ENCODE results near the gene AHI1. TPM values are rescaled to one million over a fixed set of nuclear protein-coding genes. Genes with fewer than 3 reads are reported as not detected.

The AHI1 gene
- total and polyA plus RNA-seq, 2 of the 13 experiments (the other 11 are each of a cell fraction or from before 2014, with no cell fraction given), result 7.2 to 18.6 TPM

- TF ChIP-seq THAP9 (CRISPR knock-in tag; IDR thresholded peaks at IDR 0.05; ENCODE audit: borderline replicate concordance) (no peak), CSRNP2 (CRISPR knock-in tag; conservative IDR thresholded peaks at IDR 0.05; ENCODE audit: low read depth) (no peak), ZNF709 (CRISPR knock-in tag; IDR thresholded peaks at IDR 0.05) (no peak), PLRG1 (conservative IDR thresholded peaks at IDR 0.05) (no peak), WIZ (CRISPR knock-in tag; IDR thresholded peaks at IDR 0.05) (no peak), HMGA1 (CRISPR knock-in tag; conservative IDR thresholded peaks at IDR 0.05) (no peak), HBP1 (CRISPR knock-in tag; IDR thresholded peaks at IDR 0.05; ENCODE audit: low read depth) (no peak), ZNF639 (CRISPR knock-in tag; conservative IDR thresholded peaks at IDR 0.05) (no peak), IRF2 (CRISPR knock-in tag; IDR thresholded peaks at IDR 0.05) (no peak; the same call in 1 of the 2 replicates), ZFP90 (CRISPR knock-in tag; IDR thresholded peaks at IDR 0.05; ENCODE audit: borderline replicate concordance) (no peak), XRCC5 (optimal IDR thresholded peaks at IDR 0.05; ENCODE audit: low read length) (no peak), BHLHE40 (IDR thresholded peaks at IDR 0.05; ENCODE audit: low read length) (no peak), ZNF281 (CRISPR knock-in tag; IDR thresholded peaks at IDR 0.05; ENCODE audit: borderline replicate concordance) (no peak), NR2F2 (IDR thresholded peaks at IDR 0.05; ENCODE audit: borderline replicate concordance, low read depth) (peak; percentile 52; the same call in 1 of the 2 replicates), ZBTB26 (CRISPR knock-in tag; IDR thresholded peaks at IDR 0.05; ENCODE audit: borderline replicate concordance) (no peak), FOXA1 (IDR thresholded peaks at IDR 0.05) (peak; percentile 49; the same call in 1 of the 2 replicates), FOXA1 (CRISPR knock-in tag; IDR thresholded peaks at IDR 0.05) (no peak), REXO4 (CRISPR knock-in tag; IDR thresholded peaks at IDR 0.05; ENCODE audit: borderline replicate concordance) (no peak), NAIF1 (CRISPR knock-in tag; IDR thresholded peaks at IDR 0.05; ENCODE audit: borderline replicate concordance) (no peak), XBP1 (CRISPR knock-in tag; IDR thresholded peaks at IDR 0.05) (no peak)
Observed at GRCh38 chr6:135426833-135427232, 70.7 kb downstream of the AHI1 start (continued).
